Sigmoid colon (tissue), 7 donors: Measurements from ENCODE around the gene MET. TPM values are rescaled to one million over a fixed set of nuclear protein-coding genes. Genes with fewer than 3 reads are reported as not detected.
A peak's percentile ranks its signal among the peaks of the same experiment; 100 is the strongest.

Source experiments
- DNase-seq: peaks from one replicate; pipeline ENCODE4 v3.0.0-alpha.2; 2019
- H3K27ac ChIP-seq, 4 donors: fragments of 200-600 bp; sonication (generic); one replicate each; pipeline ENCODE4 v1.5.1; 2016 to 2019; ENCODE audit warnings: mild to moderate bottlenecking in 1 of 4
- H3K27me3 ChIP-seq, 3 donors: fragments of 200-600 bp; sonication (generic); one replicate each; pipeline ENCODE4 v1.5.1; 2019; ENCODE audit warnings: mild to moderate bottlenecking in 1 of 3
- H3K36me3 ChIP-seq, 4 donors: fragments of 200-600 bp; sonication (generic); one replicate each; pipeline ENCODE4 v1.5.1; 2016 to 2019
- H3K4me1 ChIP-seq, 4 donors: fragments of 200-600 bp; sonication (generic); one replicate each; pipeline ENCODE4 v1.5.1; 2017 to 2019
- H3K4me3 ChIP-seq, 4 donors: fragments of 200-600 bp; sonication (generic); one replicate each; pipeline ENCODE4 v1.5.1; 2017 to 2019; ENCODE audit warnings: mild to moderate bottlenecking in 2 of 4, moderate library complexity in 1 of 4
- H3K9me3 ChIP-seq, 4 donors: fragments of 200-600 bp in 3 of 4; sonication (generic) in 3 of 4; one replicate each; pipeline versions ENCODE4 v1.5.1 to v1.6.1; 2013 to 2019
- CTCF ChIP-seq, 4 experiments: fragments of 450-650 bp in 3 of 4; fragments of 200-600 bp in 1 of 4; IDR thresholded peaks; one replicate each; pipeline ENCODE4 v1.5.1; 2016 to 2019; ENCODE audit warnings: antibody characterized with exemption in 4 of 4, mild to moderate bottlenecking in 3 of 4, moderate library complexity in 2 of 4
- EP300 ChIP-seq, 4 donors: sonication (generic); formaldehyde crosslinking; IDR thresholded peaks; one replicate each; pipeline ENCODE4 v1.6.1; 2017; ENCODE audit warnings: antibody characterized with exemption in 4 of 4
- POLR2A ChIP-seq, 2 donors: fragments of 450-650 bp; IDR thresholded peaks; one replicate each; pipeline ENCODE4 v1.6.1; 2016; ENCODE audit warnings: antibody characterized with exemption in 2 of 2, mild to moderate bottlenecking in 2 of 2, moderate library complexity in 2 of 2
- POLR2AphosphoS5 ChIP-seq, 4 donors: sonication (generic); formaldehyde crosslinking; IDR thresholded peaks; one replicate each; pipeline ENCODE4 v1.6.1; 2017; ENCODE audit warnings: antibody characterized with exemption in 4 of 4
- WGBS, 2 donors: extraction: QIAGEN DNeasy Blood & Tissue Kit; methylation state at CpG; one replicate each; pipeline ENCODE4 v1.1.7; 2013; 5-methylcytosine and 5-hydroxymethylcytosine counted together
- intact Hi-C: fragments of 100-400 bp; cut with DNase I; formaldehyde crosslinking; loops from one replicate; pipeline ENCODE4 v1.15.1; 2023
- polyA plus RNA-seq, 3 donors: library from polyadenylated mRNA; stranded (reverse); fragments of 200-250 nt; gene quantifications; one replicate each; pipeline ENCODE4 v1.2.3, GENCODE V29; 2013
- total RNA-seq, 4 donors: library from RNA; depleted of rRNA; stranded (reverse); fragments of >200 nt; gene quantifications; one replicate each; pipeline ENCODE4 v1.1.0, GENCODE V29; 2016
- donor health status: healthy with polysubstance abuse.
- donor health status: Bipolar disorder and iron deficiency.
- donor health status: healthy.

The MET gene
- total and polyA plus RNA-seq, 7 donors = 1.2 to 21.6 (median 15.9) TPM

- Histone ChIP-seq H3K4me1 (peaks cover 0 to 40% (median 32%) of the 10 kb centered on the region in 4 donors), H3K27me3 (no peaks in the 10 kb centered on the region), H3K36me3 (no peaks in the 10 kb centered on the region), H3K9me3 (no peaks in the 10 kb centered on the region), H3K4me3 (no peak overlapping the region), H3K27ac (no peak overlapping the region)
- TF ChIP-seq CTCF (IDR thresholded peaks at IDR 0.05) (no peak), EP300 (IDR thresholded peaks at IDR 0.05) (no peak), POLR2A (IDR thresholded peaks at IDR 0.05) (no peak), POLR2AphosphoS5 (IDR thresholded peaks at IDR 0.05) (no peak)
- WGBS, 2 donors = 69 to 89% methylated on average over 3 of the region's 3 CpGs
- intact Hi-C loops = loop anchor here (5.0 kb wide), 4 partner anchors 280 to 635 kb away; partner anchors contain the start of gene CAV1
- DNase-seq = no peak
These were observed 135.1 kb downstream of the MET start for GRCh38 chr7:116807011-116807560.

GRCh38 chr7:116809636-116810266, 137.8 kb downstream of the MET start:
- H3K27me3 ChIP-seq = no peaks in the 10 kb centered on the region
- intact Hi-C loops = loop anchor here (2.0 to 5.0 kb wide), 6 partner anchors 139 to 637 kb away; partner anchors contain the start of gene CAV1
- H3K4me3 ChIP-seq = no peak overlapping the region
- H3K9me3 ChIP-seq = no peaks in the 10 kb centered on the region
- no peaks in the 10 kb centered on the region for H3K36me3 ChIP-seq
- H3K4me1 ChIP-seq = peaks cover 0 to 19% (median 15%) of the 10 kb centered on the region in 4 donors
- no peak overlapping the region for H3K27ac ChIP-seq
- DNase-seq = no peak
- TF ChIP-seq CTCF (IDR thresholded peaks at IDR 0.05) (peak in 3 of 4 experiments; percentile 46 to 63 (median 58)), POLR2AphosphoS5 (IDR thresholded peaks at IDR 0.05) (no peak)
- WGBS, 2 donors = 27 to 75% methylated on average over 1 of the region's 1 CpG

- Histone ChIP-seq H3K4me1 (peaks cover 0 to 11% (median 8%) of the 10 kb centered on the region in 4 donors), H3K27ac (no peak overlapping the region), H3K27me3 (no peaks in the 10 kb centered on the region), H3K4me3 (no peak overlapping the region), H3K9me3 (no peaks in the 10 kb centered on the region), H3K36me3 (no peaks in the 10 kb centered on the region)
- intact Hi-C loops = loop anchor here (2.0 kb wide), 1 partner anchor 140 kb away; no protein-coding TSS in a partner anchor
- WGBS, 2 donors = 12 to 46% methylated on average over 6 of the region's 6 CpGs
- TF ChIP-seq EP300 (IDR thresholded peaks at IDR 0.05) (no peak), POLR2A (IDR thresholded peaks at IDR 0.05) (no peak), POLR2AphosphoS5 (IDR thresholded peaks at IDR 0.05) (no peak), CTCF (IDR thresholded peaks at IDR 0.05) (no peak)
- DNase-seq = no peak
These were observed 138.5 kb downstream of the MET start for GRCh38 chr7:116810267-116811116.

- Histone ChIP-seq H3K4me1 (peaks cover 0 to 4% (median 2%) of the 10 kb centered on the region in 4 donors), H3K27me3 (no peaks in the 10 kb centered on the region), H3K9me3 (no peaks in the 10 kb centered on the region), H3K36me3 (no peaks in the 10 kb centered on the region), H3K27ac (no peak overlapping the region), H3K4me3 (no peak overlapping the region)
- TF ChIP-seq CTCF (IDR thresholded peaks at IDR 0.05) (no peak), EP300 (IDR thresholded peaks at IDR 0.05) (no peak), POLR2AphosphoS5 (IDR thresholded peaks at IDR 0.05) (no peak), POLR2A (IDR thresholded peaks at IDR 0.05) (no peak)
- no peak for DNase-seq
- intact Hi-C loops = loop anchor here (2.0 kb wide), 1 partner anchor 141 kb away; no protein-coding TSS in a partner anchor
- WGBS, 2 donors = 37 to 71% methylated on average over 3 of the region's 3 CpGs
These were observed 139.8 kb downstream of the MET start for GRCh38 chr7:116811768-116812167.
